HEK293 (cell line): ENCODE data around the gene GGN.

ENCODE experiments used
- TCF7L2 ChIP-seq: IDR thresholded peaks from 2 replicates; pipeline ENCODE4 v1.6.1; 2011; ENCODE audit warnings: low read depth, mild to moderate bottlenecking, inconsistent platforms, low read length, moderate library complexity, borderline replicate concordance
- TF ChIP-seq, protein P1 (sequence below): fragments of 450-650 bp; formaldehyde crosslinking; IDR thresholded peaks from 2 replicates; pipeline ENCODE4 v1.5.1; 2016; ENCODE audit warnings: missing biosample characterization, missing genetic modification characterization

DNA sequence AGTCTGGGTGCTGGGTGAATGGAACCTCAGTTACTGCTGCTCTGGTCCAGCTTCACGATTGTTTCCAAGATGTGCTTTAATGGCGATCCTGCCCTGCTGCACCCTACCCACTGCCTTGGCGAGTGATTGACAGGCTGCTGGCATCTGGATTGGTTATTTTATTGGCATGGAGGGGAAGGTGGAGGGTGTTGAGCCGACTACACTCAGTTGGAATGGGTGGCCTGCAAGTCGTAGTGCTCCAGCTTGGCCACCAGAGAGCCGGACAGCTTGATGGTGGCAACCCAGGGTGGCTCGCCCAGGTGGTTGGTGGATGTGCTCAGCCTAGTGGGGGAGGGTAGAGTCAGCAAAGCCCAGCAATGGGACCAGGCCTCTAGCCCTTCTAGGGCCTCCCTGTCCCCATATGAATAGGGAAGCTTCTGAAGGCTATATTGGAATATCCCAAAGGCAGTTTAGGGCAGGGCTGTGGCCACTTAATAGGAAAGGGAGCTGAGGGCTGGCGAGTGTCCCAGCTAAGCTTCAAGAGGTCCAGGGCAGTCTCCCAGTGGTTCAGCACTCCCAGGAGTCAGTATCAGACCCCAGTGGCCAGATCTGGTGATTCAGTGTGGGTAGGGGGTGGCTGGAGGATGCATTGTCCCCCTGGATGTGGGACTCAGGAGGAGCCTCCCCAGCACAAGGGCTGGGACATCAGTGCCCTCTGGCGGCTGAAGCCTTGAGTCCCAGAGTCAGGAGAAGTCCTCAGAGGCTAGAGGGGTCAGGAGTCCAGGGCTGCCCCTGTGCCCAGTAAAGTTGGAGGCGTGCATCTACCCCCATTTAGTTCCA lies 3.4 kb downstream of the GGN start:
- TF ChIP-seq, protein P1, sequence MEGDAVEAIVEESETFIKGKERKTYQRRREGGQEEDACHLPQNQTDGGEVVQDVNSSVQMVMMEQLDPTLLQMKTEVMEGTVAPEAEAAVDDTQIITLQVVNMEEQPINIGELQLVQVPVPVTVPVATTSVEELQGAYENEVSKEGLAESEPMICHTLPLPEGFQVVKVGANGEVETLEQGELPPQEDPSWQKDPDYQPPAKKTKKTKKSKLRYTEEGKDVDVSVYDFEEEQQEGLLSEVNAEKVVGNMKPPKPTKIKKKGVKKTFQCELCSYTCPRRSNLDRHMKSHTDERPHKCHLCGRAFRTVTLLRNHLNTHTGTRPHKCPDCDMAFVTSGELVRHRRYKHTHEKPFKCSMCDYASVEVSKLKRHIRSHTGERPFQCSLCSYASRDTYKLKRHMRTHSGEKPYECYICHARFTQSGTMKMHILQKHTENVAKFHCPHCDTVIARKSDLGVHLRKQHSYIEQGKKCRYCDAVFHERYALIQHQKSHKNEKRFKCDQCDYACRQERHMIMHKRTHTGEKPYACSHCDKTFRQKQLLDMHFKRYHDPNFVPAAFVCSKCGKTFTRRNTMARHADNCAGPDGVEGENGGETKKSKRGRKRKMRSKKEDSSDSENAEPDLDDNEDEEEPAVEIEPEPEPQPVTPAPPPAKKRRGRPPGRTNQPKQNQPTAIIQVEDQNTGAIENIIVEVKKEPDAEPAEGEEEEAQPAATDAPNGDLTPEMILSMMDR (tag by site-specific recombination), result peak; percentile 58
- TF ChIP-seq TCF7L2, result no peak
